HL-60 (cell line): Measurements from ENCODE around the gene DAPK1.

Source experiments
- DNase-seq, 2 experiments: peaks; one replicate each; pipeline ENCODE4 v3.0.0-alpha.2; 2010 to 2020; ENCODE audit warnings: low read depth in 1 of 2, low spot score in 1 of 2
- H3K27ac ChIP-seq: fragments of 250-450 bp; sonication (Bioruptor Pico); replicated peaks from 2 replicates; pipeline ENCODE4 v1.5.1; 2020; ENCODE audit warnings: mild to moderate bottlenecking, moderate library complexity
- H3K27me3 ChIP-seq: fragments of 250-450 bp; sonication (Bioruptor Pico); 2 replicates; pipeline ENCODE4 v1.5.1; 2021; ENCODE audit warnings: mild to moderate bottlenecking, moderate library complexity; ENCODE audit not compliant: insufficient read depth, poor library complexity, severe bottlenecking
- H3K4me3 ChIP-seq: replicated peaks from 2 replicates; pipeline ENCODE4 v1.5.1; 2011; ENCODE audit warnings: mild to moderate bottlenecking, control low read depth, low read length; ENCODE audit not compliant: insufficient read depth
- GABPA ChIP-seq: IDR thresholded peaks from 2 replicates; pipeline ENCODE4 v1.6.1; 2012; ENCODE audit warnings: low read depth
- POLR2AphosphoS5 ChIP-seq: IDR thresholded peaks from 2 replicates; pipeline ENCODE4 v1.6.1; 2012; ENCODE audit warnings: low read depth
- SPI1 ChIP-seq: IDR thresholded peaks from 2 replicates; pipeline ENCODE4 v1.6.1; 2012; ENCODE audit warnings: low read depth, mild to moderate bottlenecking, borderline replicate concordance
- TF ChIP-seq, protein P1 (sequence below): IDR thresholded peaks from 2 replicates; pipeline ENCODE4 v1.6.1; 2012; ENCODE audit warnings: low read depth; ENCODE audit not compliant: insufficient replicate concordance
- TF ChIP-seq, protein P2 (sequence below): IDR thresholded peaks from one replicate; pipeline ENCODE4 v1.5.1; 2011; ENCODE audit warnings: low read length, control low read depth, inconsistent platforms; ENCODE audit not compliant: insufficient read depth

DAPK1 gene

DNA sequence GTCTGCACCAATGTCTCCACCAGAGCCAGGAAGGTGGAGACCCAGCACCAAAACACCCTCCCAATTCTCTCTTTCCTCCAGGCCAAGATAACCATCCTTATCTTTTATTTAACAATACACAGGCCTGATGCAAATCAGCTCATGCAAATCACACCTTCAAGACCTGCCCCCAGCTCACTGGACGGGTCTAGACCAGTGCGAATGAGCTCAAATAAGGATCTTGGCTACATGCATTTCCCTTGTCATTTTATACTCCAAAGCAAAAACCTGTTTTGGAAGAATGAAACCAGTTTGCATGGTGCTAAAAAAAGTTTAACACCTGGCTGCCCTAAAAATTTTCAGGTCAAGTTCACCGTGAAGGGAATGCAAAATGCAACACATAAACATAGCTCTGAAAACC is 31.9 kb upstream of the DAPK1 start:
- DNase-seq: no peak
- no peak overlapping the region for H3K4me3 ChIP-seq
- H3K27ac ChIP-seq: no peak overlapping the region
- H3K27me3 ChIP-seq: no peaks in the 10 kb centered on the region
- no peak for TF ChIP-seq GABPA
- TF ChIP-seq, protein P1, sequence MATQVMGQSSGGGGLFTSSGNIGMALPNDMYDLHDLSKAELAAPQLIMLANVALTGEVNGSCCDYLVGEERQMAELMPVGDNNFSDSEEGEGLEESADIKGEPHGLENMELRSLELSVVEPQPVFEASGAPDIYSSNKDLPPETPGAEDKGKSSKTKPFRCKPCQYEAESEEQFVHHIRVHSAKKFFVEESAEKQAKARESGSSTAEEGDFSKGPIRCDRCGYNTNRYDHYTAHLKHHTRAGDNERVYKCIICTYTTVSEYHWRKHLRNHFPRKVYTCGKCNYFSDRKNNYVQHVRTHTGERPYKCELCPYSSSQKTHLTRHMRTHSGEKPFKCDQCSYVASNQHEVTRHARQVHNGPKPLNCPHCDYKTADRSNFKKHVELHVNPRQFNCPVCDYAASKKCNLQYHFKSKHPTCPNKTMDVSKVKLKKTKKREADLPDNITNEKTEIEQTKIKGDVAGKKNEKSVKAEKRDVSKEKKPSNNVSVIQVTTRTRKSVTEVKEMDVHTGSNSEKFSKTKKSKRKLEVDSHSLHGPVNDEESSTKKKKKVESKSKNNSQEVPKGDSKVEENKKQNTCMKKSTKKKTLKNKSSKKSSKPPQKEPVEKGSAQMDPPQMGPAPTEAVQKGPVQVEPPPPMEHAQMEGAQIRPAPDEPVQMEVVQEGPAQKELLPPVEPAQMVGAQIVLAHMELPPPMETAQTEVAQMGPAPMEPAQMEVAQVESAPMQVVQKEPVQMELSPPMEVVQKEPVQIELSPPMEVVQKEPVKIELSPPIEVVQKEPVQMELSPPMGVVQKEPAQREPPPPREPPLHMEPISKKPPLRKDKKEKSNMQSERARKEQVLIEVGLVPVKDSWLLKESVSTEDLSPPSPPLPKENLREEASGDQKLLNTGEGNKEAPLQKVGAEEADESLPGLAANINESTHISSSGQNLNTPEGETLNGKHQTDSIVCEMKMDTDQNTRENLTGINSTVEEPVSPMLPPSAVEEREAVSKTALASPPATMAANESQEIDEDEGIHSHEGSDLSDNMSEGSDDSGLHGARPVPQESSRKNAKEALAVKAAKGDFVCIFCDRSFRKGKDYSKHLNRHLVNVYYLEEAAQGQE: no peak
- TF ChIP-seq POLR2AphosphoS5: no peak
- TF ChIP-seq, protein P2, sequence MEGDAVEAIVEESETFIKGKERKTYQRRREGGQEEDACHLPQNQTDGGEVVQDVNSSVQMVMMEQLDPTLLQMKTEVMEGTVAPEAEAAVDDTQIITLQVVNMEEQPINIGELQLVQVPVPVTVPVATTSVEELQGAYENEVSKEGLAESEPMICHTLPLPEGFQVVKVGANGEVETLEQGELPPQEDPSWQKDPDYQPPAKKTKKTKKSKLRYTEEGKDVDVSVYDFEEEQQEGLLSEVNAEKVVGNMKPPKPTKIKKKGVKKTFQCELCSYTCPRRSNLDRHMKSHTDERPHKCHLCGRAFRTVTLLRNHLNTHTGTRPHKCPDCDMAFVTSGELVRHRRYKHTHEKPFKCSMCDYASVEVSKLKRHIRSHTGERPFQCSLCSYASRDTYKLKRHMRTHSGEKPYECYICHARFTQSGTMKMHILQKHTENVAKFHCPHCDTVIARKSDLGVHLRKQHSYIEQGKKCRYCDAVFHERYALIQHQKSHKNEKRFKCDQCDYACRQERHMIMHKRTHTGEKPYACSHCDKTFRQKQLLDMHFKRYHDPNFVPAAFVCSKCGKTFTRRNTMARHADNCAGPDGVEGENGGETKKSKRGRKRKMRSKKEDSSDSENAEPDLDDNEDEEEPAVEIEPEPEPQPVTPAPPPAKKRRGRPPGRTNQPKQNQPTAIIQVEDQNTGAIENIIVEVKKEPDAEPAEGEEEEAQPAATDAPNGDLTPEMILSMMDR: no peak
- no peak for TF ChIP-seq SPI1

DNA sequence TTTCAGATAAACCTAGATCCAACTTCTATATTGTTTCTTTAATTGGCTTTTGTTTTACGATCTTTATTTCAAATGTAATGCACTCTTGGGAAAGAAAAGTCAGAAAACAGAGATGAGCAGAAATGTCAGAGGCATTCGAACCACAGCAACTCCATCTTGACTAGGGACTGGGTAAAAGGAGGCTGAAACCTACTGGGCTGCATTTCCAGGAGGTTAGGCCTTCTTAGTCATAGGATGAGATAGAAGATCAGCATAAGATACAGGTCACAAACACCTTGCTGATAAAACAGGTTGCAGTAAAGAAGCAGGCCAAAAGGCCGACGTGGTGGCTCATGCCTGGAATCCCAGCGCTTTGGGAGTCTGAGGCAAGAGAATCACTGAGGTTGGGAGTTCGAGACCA is 30.5 kb upstream of the DAPK1 start:
- no peaks in the 10 kb centered on the region for H3K27me3 ChIP-seq
- TF ChIP-seq, protein P2: no peak
- TF ChIP-seq POLR2AphosphoS5: no peak
- no peak for TF ChIP-seq SPI1
- TF ChIP-seq GABPA: no peak
- TF ChIP-seq, protein P1: no peak
- H3K27ac ChIP-seq: no peak overlapping the region
- DNase-seq: no peak
- H3K4me3 ChIP-seq: no peak overlapping the region

DNA sequence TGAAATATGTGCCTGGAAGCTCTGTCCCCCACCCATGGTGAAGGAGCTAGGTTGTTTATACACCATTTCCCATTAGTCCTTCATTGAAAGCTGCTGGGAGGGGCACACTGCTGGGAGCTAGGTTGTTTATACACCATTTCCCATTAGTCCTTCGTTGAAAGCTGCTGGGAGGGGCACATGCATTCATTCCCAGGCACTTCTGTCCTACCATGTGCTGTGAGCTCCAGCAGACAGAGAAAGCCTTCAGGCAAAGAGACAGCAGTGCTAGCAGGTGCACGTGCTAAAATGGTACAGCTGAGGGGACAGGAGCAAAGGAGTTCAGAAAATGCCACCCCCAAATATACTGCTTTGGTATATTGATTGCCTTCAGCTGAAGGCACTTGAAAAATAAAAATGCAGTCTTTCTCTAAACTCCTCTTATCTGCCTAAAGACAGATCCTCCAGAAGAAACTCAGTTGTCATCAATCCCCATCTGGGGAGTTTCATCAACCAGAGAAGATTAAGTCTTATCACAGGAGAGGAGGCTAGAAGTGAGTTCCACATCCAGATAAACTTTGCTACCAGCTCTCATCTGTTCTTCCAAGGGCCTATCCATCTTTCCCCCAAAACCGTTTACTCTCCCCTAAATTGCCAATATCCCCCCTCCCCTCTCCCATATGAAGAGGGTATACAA is 27.7 kb upstream of the DAPK1 start:
- DNase-seq: no peak
- Histone ChIP-seq H3K4me3 (no peak overlapping the region), H3K27me3 (no peaks in the 10 kb centered on the region), H3K27ac (no peak overlapping the region)
- TF ChIP-seq, protein P2: no peak
- TF ChIP-seq GABPA: no peak
- no peak for TF ChIP-seq POLR2AphosphoS5
- TF ChIP-seq SPI1: no peak
- TF ChIP-seq, protein P1: no peak
